Pancreas (tissue), 10 donors: Measurements from ENCODE around the gene MBOAT2. TPM values are rescaled to one million over a fixed set of nuclear protein-coding genes. Genes with fewer than 3 reads are reported as not detected.

Experiments
- ATAC-seq, 4 donors: fragments of 200-7000 bp; cut with Tn5 transposase; one replicate each; pipeline versions ENCODE4 v1.8.0 to v1.9.1; 2020; ENCODE audit warnings: mild to moderate bottlenecking in 4 of 4, moderate library complexity in 4 of 4
- DNase-seq, 6 donors: peaks; one replicate each; pipeline ENCODE4 v3.0.0-alpha.2; 2020
- FAIRE-seq: peaks from 2 replicates; lab custom pipeline; 2012; peaks lifted over from hg19 to GRCh38; lab: Jason Lieb, UNC
- H3K27ac ChIP-seq, 4 donors: fragments of 200-600 bp; sonication (generic); 1 replicate in 3 of 4; 2 replicates in 1 of 4; pipeline versions ENCODE4 v1.5.0 to v1.8.0; 2020
- H3K27me3 ChIP-seq, 4 donors: fragments of 200-600 bp; one replicate each; pipeline ENCODE4 v1.8.0; 2021
- H3K36me3 ChIP-seq, 3 donors: fragments of 200-600 bp; sonication (generic) in 1 of 3; one replicate each; pipeline versions ENCODE4 v1.5.0 to v1.8.0; 2020 to 2021
- H3K4me1 ChIP-seq, 3 donors: fragments of 200-600 bp; one replicate each; pipeline ENCODE4 v1.8.0; 2021
- H3K4me3 ChIP-seq, 4 donors: fragments of 200-600 bp; sonication (generic) in 2 of 4; one replicate each; pipeline versions ENCODE4 v1.5.0 to v1.8.0; 2020 to 2021
- H3K9me3 ChIP-seq, 4 donors: fragments of 200-600 bp; one replicate each; pipeline ENCODE4 v1.8.0; 2021
- CTCF ChIP-seq, 4 donors: fragments of 200-600 bp; sonication (generic) in 3 of 4; IDR thresholded peaks; one replicate each; pipeline versions ENCODE4 v1.5.0 to v1.8.0; 2021; ENCODE audit warnings: antibody characterized with exemption in 4 of 4
- WGBS, 2 donors: extraction: QIAGEN DNeasy Blood & Tissue Kit; methylation state at CpG; one replicate each; pipeline ENCODE4 v1.1.7; 2013; 5-methylcytosine and 5-hydroxymethylcytosine counted together
- intact Hi-C, 3 donors: fragments of 100-400 bp; cut with DNase I; formaldehyde crosslinking; loops; one replicate each; pipeline versions ENCODE4 v1.11.1 to v1.14.2; 2022
- polyA plus RNA-seq, 2 donors: library from polyadenylated mRNA; stranded (reverse); fragments of 200-250 nt; gene quantifications; one replicate each; pipeline ENCODE4 v1.2.3, GENCODE V29; 2013
- total RNA-seq, 6 donors: library from RNA; stranded (reverse); fragmentation: NEBNext Ultra II Directional in 4 of 6; extraction: Animal tissue kit (Norgen Biotek cat#: 25700) in 4 of 6; gene quantifications; one replicate each; pipeline versions ENCODE4 v1.2.1 to v1.2.4, GENCODE V29; 2021 to 2023
- donor health status: healthy with polysubstance abuse.
- donor health status: DM: no; HTN: no; CAD: no; lungs with moderate emphysema.
- donor health status: DM: no; HTN: no; CAD: no.
- donor health status: control.
- donor health status: control.
- donor health status: Bipolar disorder and iron deficiency.
- donor health status: DM: yes; HTN: yes; CAD: no.
- donor health status: DM: no; HTN: no; CAD: no.
- donor health status: DM: no; HTN: no; CAD: no.
- donor health status: DM: yes; HTN: yes; CAD: no.

MBOAT2 gene
- total and polyA plus RNA-seq, 8 donors: 1.2 to 5.7 (median 2.5) TPM

- no peak for FAIRE-seq
- intact Hi-C loops: no loop called here
- ATAC-seq: no peak
Measured at GRCh38 chr2:9003366-9003615, 193 bp downstream of the MBOAT2 start.

DNA sequence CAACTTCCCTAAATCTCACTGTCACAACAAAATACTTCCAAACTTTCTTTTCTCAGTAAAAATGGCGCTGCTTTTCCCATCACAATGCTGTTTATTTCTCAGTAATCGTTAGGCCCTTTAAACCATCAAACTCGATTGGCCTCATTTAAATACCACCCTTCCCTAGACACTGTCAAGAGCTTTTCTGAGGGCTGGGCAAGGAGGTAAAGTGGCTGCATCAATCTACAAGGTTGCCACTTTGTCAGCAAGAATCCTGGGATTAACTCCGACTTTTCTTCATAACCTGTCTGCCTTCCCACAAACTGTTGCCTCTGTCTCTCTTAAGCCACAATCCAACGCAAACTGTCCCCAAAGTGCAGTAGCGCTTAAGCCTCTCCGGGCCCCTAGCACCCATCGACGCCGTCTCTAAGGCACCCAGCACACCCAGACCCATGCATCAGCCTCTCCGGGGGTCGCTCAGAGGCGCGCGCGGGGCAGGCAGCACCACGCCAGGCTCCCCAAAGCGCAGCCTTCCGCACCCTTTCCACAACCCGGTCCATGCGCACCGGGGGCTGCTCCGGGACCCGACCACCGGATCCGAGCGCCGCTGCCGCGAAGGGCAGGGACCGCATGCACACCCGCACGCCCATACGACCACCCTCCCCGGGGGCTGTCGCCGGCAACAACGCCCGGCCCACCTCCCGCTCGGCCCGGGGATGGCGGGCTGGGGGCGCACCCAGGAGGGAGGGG is 683 bp downstream of the MBOAT2 start:
- 5% methylated on average over 42 to 44 of the region's 44 CpGs for WGBS, 2 donors
- H3K36me3 ChIP-seq: no peaks in the 10 kb centered on the region
- no peak for TF ChIP-seq CTCF (IDR thresholded peaks at IDR 0.05)
- H3K4me1 ChIP-seq: peaks cover 0 to 6% (median 5%) of the 10 kb centered on the region in 3 donors
- FAIRE-seq (no peak), ATAC-seq (no peak), DNase-seq (peak in 3 of 6 donors; percentile 11 to 61 (median 24))
- peak overlapping the region; percentile 53 to 67 (median 61) for H3K4me3 ChIP-seq
- H3K27me3 ChIP-seq: no peaks in the 10 kb centered on the region
- H3K9me3 ChIP-seq: no peaks in the 10 kb centered on the region
- H3K27ac ChIP-seq: no peak overlapping the region
- intact Hi-C loops: no loop called here

More at GRCh38 chr2:9003366-9003615, 193 bp downstream of the MBOAT2 start:
- Histone ChIP-seq H3K4me3 (peak overlapping the region; percentile 53 to 67 (median 61)), H3K9me3 (no peaks in the 10 kb centered on the region), H3K4me1 (peaks cover 0 to 6% (median 5%) of the 10 kb centered on the region in 3 donors), H3K27me3 (no peaks in the 10 kb centered on the region), H3K36me3 (no peaks in the 10 kb centered on the region), H3K27ac (no peak overlapping the region)
- 0 to 1% methylated on average over 2 to 25 of the region's 25 CpGs for WGBS, 2 donors
- peak in 1 of 6 donors; percentile 76 for DNase-seq
- TF ChIP-seq CTCF (IDR thresholded peaks at IDR 0.05): no peak

DNA sequence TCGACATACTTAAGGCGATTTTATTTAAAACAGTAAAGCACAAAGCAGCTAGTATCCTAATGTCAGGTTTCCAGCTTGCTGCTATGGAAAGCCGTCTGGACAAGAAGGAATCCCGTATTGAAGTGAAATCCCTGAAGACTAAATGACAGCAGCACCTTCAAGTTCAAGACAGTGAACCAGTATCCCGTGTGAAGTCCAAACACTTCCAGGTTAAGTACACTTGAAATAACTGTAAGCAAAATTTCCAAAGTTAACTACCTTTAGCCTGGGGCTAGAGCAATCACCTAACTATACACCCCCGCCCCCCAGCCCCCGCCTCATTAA is 1.2 kb downstream of the MBOAT2 start:
- no peak for ATAC-seq
- Histone ChIP-seq H3K27me3 (no peaks in the 10 kb centered on the region), H3K4me1 (peaks cover 0 to 6% (median 5%) of the 10 kb centered on the region in 3 donors), H3K36me3 (no peaks in the 10 kb centered on the region), H3K4me3 (no peak overlapping the region), H3K27ac (no peak overlapping the region), H3K9me3 (no peaks in the 10 kb centered on the region)
- intact Hi-C loops: no loop called here
- no peak for DNase-seq
- no peak for TF ChIP-seq CTCF (IDR thresholded peaks at IDR 0.05)
- no peak for FAIRE-seq
- WGBS, 2 donors: 55 to 62% methylated on average over 7 of the region's 7 CpGs

GRCh38 chr2:9001778-9002177 is 1.7 kb downstream of the MBOAT2 start:
- no peak for TF ChIP-seq CTCF (IDR thresholded peaks at IDR 0.05)
- no peaks in the 10 kb centered on the region for H3K27me3 ChIP-seq
- DNase-seq: no peak
- WGBS, 2 donors: 79 to 83% methylated on average over 8 of the region's 8 CpGs
- ATAC-seq: no peak
- no peak overlapping the region for H3K4me3 ChIP-seq
- H3K27ac ChIP-seq: no peak overlapping the region
- no peak for FAIRE-seq
- no peaks in the 10 kb centered on the region for H3K36me3 ChIP-seq
- H3K9me3 ChIP-seq: no peaks in the 10 kb centered on the region
- peaks cover 0 to 6% (median 5%) of the 10 kb centered on the region in 3 donors for H3K4me1 ChIP-seq
- intact Hi-C loops: no loop called here

DNA sequence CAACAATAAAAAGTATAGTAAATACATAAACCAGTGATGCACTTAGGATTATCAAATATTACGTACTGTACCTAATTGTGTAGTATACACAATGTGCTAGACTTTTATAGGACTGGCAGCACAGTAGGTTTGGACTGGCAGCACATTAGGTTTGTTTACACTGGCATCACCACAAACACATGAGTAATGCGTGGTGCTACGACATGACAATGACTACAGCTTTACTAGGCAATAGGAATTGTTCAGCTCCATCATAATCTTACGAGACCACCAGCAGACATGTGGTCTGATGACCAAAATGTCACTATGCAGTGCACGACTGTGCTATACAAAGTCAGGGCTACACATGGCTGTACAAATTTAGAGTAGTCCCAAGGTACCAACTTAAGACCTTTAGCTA is 2.3 kb downstream of the MBOAT2 start:
- no peak overlapping the region for H3K4me3 ChIP-seq
- no peaks in the 10 kb centered on the region for H3K9me3 ChIP-seq
- no peak for TF ChIP-seq CTCF (IDR thresholded peaks at IDR 0.05)
- DNase-seq (no peak), ATAC-seq (no peak), FAIRE-seq (no peak)
- no peak overlapping the region for H3K27ac ChIP-seq
- H3K36me3 ChIP-seq: no peaks in the 10 kb centered on the region
- WGBS, 2 donors: 73 to 84% methylated on average over 5 of the region's 5 CpGs
- H3K27me3 ChIP-seq: no peaks in the 10 kb centered on the region
- intact Hi-C loops: no loop called here
- peaks cover 0 to 6% (median 5%) of the 10 kb centered on the region in 3 donors for H3K4me1 ChIP-seq
